ENCODE results near the gene L3MBTL4.

DNA sequence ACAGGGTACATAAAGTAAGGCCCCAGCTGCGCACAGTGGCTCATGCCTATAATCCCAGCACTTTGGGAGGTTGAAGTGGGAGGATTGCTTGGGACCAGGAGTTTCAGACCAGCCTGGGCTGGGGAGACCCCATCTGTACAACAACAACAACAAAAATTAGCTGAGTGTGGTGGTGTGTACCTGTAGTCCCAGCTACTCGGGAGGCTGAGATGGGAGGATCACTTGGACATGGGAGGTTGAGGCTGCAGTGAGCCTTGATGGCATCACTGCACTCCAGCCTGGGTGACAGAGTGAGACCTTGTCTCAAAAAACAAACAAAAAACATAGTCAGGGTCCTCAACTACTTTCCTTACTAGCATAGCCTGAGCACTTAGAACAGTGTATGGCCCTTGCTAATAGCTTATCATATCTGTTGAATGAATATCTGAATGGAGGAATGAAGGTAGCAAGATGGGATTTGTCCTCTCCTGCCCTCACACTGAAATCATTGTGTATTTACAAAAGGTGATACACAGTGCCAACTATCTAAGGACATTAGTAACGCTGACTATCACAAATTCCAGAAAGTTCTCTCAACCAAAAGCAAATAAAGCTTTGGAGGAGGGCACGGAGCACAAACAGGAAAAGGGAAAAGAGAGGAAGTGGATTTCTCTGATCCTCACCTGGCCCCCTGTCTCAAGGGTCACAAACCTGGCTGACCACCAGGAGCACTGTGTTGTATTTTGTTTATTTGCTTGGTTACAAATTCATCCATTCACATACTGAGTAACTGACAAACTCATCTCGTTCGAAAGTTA, 38.1 kb downstream of the L3MBTL4 start:
- TF ChIP-seq CTCF (IDR thresholded peaks at IDR 0.05 in 8 of 11, conservative IDR thresholded peaks at IDR 0.05 in 3 of 11), result no peak
- no peak for TF ChIP-seq POLR2A (IDR thresholded peaks at IDR 0.05)
- TF ChIP-seq POLR2AphosphoS5 (IDR thresholded peaks at IDR 0.05), result no peak

Measured in spleen (tissue), 7 donors.